AG04450 (cell line): Measurements from ENCODE around the gene P2RX5. TPM values are rescaled to one million over a fixed set of nuclear protein-coding genes. Genes with fewer than 3 reads are reported as not detected.

Experiments
- CTCF ChIA-PET: fragments of 300-600, 350-600 bp; formaldehyde crosslinking; extraction: SDS; loops from one replicate; lab custom pipeline; 2022; ENCODE audit warnings: antibody characterized with exemption, inconsistent platforms; lab: Charles Lee
- POLR2A ChIA-PET: fragments of 350-600 bp; formaldehyde crosslinking; extraction: SDS; loops from one replicate; lab custom pipeline; 2021; ENCODE audit warnings: antibody characterized with exemption, inconsistent platforms; lab: Yijun Ruan, JAX
- DNase-seq: peaks from one replicate; pipeline ENCODE4 v3.0.0-alpha.2; 2011; ENCODE audit warnings: low read depth, low spot score
- H3K27ac ChIP-seq: one replicate; pipeline ENCODE4 v1.5.1; 2012; ENCODE audit warnings: low read depth, low read length, control low read depth
- H3K27me3 ChIP-seq: one replicate; pipeline ENCODE4 v1.6.0; 2012; ENCODE audit warnings: low read length; ENCODE audit not compliant: control insufficient read depth, insufficient read depth
- H3K4me3 ChIP-seq: 2 replicates; pipeline ENCODE4 v1.5.1; 2011; ENCODE audit warnings: mild to moderate bottlenecking, low read depth, low read length, control low read depth
- H3K9me3 ChIP-seq: 2 replicates; pipeline ENCODE4 v1.5.1; 2012; ENCODE audit warnings: low read length; ENCODE audit not compliant: control insufficient read depth, insufficient read depth
- CTCF ChIP-seq: IDR thresholded peaks from 2 replicates; pipeline ENCODE4 v1.5.1; 2011; ENCODE audit warnings: low read depth, low read length, control low read depth, inconsistent platforms
- polyA plus RNA-seq: library from polyadenylated mRNA; depleted of rRNA; stranded (reverse); fragments of >200 nt; gene quantifications from 2 replicates; pipeline ENCODE4 v1.2.3, GENCODE V29; 2011

The P2RX5 gene
- polyA plus RNA-seq, 1 experiment = 4.5 TPM

- no peak for TF ChIP-seq CTCF
- no peak for DNase-seq
- Histone ChIP-seq H3K27me3 (peaks cover 5% of the 10 kb centered on the region), H3K9me3 (no peaks in the 10 kb centered on the region; the same call in 1 of the 2 replicates), H3K27ac (no peak overlapping the region), H3K4me3 (no peak overlapping the region)
- POLR2A ChIA-PET = no interaction called here
- CTCF ChIA-PET = interaction anchor here (0.6 kb wide), 1 partner anchor 18 kb away, joined by 3 read pairs; no protein-coding TSS in a partner anchor
Measured at GRCh38 chr17:3685174-3685573, 10.8 kb downstream of the P2RX5 start.

- TF ChIP-seq CTCF = peak; percentile 91
- POLR2A ChIA-PET = interaction anchor here (1.0 kb wide), 1 partner anchor 15 kb away, joined by 3 read pairs; the partner anchor contains the start of gene TAX1BP3
- DNase-seq = no peak
- no peaks in the 10 kb centered on the region; the same call in 1 of the 2 replicates for H3K9me3 ChIP-seq
- no peak overlapping the region for H3K4me3 ChIP-seq
- CTCF ChIA-PET = interaction anchor here (0.6 to 1.3 kb wide), 11 partner anchors 9 to 1183 kb away, joined by 3 to 5 read pairs (median 4); partner anchors contain the start of gene HASPIN
- H3K27me3 ChIP-seq = peaks cover 8% of the 10 kb centered on the region
- no peak overlapping the region for H3K27ac ChIP-seq
Measured at GRCh38 chr17:3683054-3683511, 12.9 kb downstream of the P2RX5 start.

- CTCF ChIA-PET = interaction anchor here (0.7 to 1.2 kb wide), 3 partner anchors 25 to 393 kb away, joined by 3 to 5 read pairs (median 4); partner anchors contain the start of gene HASPIN
- Histone ChIP-seq H3K9me3 (no peaks in the 10 kb centered on the region; the same call in 1 of the 2 replicates), H3K27ac (no peak overlapping the region), H3K4me3 (no peak overlapping the region), H3K27me3 (peaks cover 10% of the 10 kb centered on the region)
- no peak for TF ChIP-seq CTCF
- POLR2A ChIA-PET = no interaction called here
- no peak for DNase-seq
Measured at GRCh38 chr17:3682033-3682432, 13.9 kb downstream of the P2RX5 start.

GRCh38 chr17:3681565-3681964 is 14.4 kb downstream of the P2RX5 start:
- Histone ChIP-seq H3K27ac (no peak overlapping the region), H3K9me3 (no peaks in the 10 kb centered on the region; the same call in 1 of the 2 replicates), H3K27me3 (peaks cover 10% of the 10 kb centered on the region), H3K4me3 (no peak overlapping the region)
- ChIA-PET POLR2A (no interaction called here), CTCF (no interaction called here)
- TF ChIP-seq CTCF = no peak
- DNase-seq = no peak

GRCh38 chr17:3681057-3681456 is 14.9 kb downstream of the P2RX5 start:
- no peak for TF ChIP-seq CTCF
- no peak for DNase-seq
- H3K27me3 ChIP-seq = peaks cover 10% of the 10 kb centered on the region

More at GRCh38 chr17:3681057-3681456, 14.9 kb downstream of the P2RX5 start:
- POLR2A ChIA-PET = no interaction called here
- Histone ChIP-seq H3K9me3 (no peaks in the 10 kb centered on the region; the same call in 1 of the 2 replicates), H3K27ac (no peak overlapping the region), H3K4me3 (no peak overlapping the region)
- CTCF ChIA-PET = no interaction called here
